ENCODE data around the gene CAMK1. TPM values are rescaled to one million over a fixed set of nuclear protein-coding genes. Genes with fewer than 3 reads are reported as not detected.

The CAMK1 gene
- total RNA-seq, 1 donor from 2014 or later, result 41.0 TPM

- TF ChIP-seq, protein P1, sequence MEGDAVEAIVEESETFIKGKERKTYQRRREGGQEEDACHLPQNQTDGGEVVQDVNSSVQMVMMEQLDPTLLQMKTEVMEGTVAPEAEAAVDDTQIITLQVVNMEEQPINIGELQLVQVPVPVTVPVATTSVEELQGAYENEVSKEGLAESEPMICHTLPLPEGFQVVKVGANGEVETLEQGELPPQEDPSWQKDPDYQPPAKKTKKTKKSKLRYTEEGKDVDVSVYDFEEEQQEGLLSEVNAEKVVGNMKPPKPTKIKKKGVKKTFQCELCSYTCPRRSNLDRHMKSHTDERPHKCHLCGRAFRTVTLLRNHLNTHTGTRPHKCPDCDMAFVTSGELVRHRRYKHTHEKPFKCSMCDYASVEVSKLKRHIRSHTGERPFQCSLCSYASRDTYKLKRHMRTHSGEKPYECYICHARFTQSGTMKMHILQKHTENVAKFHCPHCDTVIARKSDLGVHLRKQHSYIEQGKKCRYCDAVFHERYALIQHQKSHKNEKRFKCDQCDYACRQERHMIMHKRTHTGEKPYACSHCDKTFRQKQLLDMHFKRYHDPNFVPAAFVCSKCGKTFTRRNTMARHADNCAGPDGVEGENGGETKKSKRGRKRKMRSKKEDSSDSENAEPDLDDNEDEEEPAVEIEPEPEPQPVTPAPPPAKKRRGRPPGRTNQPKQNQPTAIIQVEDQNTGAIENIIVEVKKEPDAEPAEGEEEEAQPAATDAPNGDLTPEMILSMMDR (conservative IDR thresholded peaks at IDR 0.05; ENCODE audit: low read depth, low read length), result no peak
- H3K4me3 ChIP-seq (ENCODE audit: low read depth, low read length), result no peak overlapping the region
- DNase-seq (ENCODE audit: low read depth), result no peak
Measured at GRCh38 chr3:9786209-9786739, 16.5 kb upstream of the CAMK1 start.

DNA sequence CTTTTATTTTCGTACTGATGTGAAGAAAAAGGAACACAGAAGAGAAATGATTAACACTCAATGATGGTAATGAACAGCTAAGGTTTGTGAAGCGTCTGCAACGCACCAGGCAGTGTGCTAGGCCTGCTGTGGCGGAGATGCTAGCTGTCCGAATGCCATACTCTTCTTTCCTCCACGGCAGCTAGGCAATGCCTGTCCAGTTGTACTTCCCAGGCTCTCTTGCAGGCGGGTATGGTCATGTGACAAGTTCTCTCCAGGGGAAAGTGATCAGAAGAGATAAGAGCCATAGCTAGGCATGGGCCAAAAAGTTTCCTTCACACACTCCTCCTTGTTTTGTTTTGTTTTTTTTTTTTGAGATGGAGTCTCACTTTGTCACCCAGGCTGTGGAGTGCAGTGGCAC lies 15.9 kb upstream of the CAMK1 start:
- TF ChIP-seq, protein P1 (conservative IDR thresholded peaks at IDR 0.05; ENCODE audit: low read depth, low read length), result no peak
- DNase-seq (ENCODE audit: low read depth), result no peak
- H3K4me3 ChIP-seq (ENCODE audit: low read depth, low read length), result no peak overlapping the region

GRCh38 chr3:9784965-9785364 lies 15.2 kb upstream of the CAMK1 start:
- no peak overlapping the region for H3K4me3 ChIP-seq (ENCODE audit: low read depth, low read length)
- TF ChIP-seq, protein P1 (conservative IDR thresholded peaks at IDR 0.05; ENCODE audit: low read depth, low read length), result no peak
- DNase-seq (ENCODE audit: low read depth), result no peak

DNA sequence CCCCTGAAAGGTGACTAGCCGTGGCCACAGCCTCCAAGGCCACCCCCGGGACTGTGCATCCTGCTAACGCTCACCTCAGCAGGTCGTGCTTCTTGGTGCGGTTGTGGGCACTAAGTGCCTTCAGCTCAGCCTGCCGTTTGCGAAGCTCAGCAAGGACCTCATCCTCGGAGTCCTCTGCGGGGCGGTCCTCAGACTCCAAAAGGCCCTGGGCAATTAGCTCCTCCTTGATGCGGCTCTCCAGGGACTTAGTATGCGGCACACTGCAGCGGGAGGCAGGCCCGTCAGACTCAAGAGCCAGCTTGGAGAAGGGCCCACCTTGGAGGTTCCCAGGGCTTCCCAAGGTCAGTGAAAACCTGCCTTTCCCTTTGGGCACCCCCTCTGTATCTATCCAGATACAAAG lies 14.2 kb upstream of the CAMK1 start:
- DNase-seq (ENCODE audit: low read depth), result no peak
- TF ChIP-seq, protein P1 (conservative IDR thresholded peaks at IDR 0.05; ENCODE audit: low read depth, low read length), result no peak
- H3K4me3 ChIP-seq (ENCODE audit: low read depth, low read length), result no peak overlapping the region

DNA sequence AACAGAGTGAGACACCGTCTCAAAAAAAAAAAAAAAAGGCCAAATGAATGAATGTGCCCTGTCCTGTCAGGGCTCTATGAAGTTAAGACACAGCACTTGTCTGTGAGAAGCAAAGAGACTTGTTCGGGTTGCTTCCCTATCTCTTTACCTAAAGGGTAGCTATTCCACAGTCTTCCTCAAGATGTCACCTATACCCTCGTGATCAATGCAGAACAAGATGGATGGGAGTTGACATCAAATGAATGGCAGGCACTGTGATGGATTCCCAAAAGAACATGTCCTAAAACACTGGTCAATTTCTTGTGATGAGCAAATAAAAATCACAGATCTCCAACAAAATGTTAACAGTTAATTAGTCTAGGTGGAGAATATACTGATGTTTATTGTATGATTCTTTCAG lies 13.0 kb upstream of the CAMK1 start:
- TF ChIP-seq, protein P1 (conservative IDR thresholded peaks at IDR 0.05; ENCODE audit: low read depth, low read length), result peak; percentile 14
- H3K4me3 ChIP-seq (ENCODE audit: low read depth, low read length), result no peak overlapping the region
- DNase-seq (ENCODE audit: low read depth), result no peak

DNA sequence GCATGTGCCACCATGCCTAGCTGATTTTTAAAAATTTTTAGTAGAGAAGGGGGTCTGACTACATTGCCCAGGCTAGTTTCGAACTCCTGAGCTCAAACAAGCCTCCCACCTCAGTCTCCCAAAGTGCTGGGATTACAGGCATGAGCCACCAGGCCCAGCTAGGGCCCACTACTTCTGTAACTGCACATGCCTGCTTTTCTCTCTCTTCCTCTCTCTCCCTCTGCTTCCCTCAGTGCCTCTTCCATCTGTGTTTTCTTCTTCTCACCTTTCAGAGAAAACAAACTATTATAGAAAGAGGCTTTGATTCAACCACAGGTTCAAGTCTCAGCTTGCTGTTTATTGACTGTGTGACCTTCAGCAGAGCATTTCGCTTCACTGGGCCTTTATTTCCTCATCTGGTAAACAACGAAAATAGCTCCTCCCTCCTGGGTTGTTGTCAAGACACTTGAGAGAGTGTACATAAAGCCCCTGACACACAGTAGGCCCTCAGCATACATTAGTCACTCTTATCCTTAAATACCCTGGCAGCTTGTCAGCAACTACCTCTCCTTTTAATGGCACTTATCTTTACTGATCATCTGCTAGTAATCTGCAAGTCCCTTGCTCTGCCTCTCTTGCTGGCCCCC lies 12.3 kb upstream of the CAMK1 start:
- no peak overlapping the region for H3K4me3 ChIP-seq (ENCODE audit: low read depth, low read length)
- no peak for DNase-seq (ENCODE audit: low read depth)
- TF ChIP-seq, protein P1 (conservative IDR thresholded peaks at IDR 0.05; ENCODE audit: low read depth, low read length), result no peak

GRCh38 chr3:9781551-9781950 lies 11.8 kb upstream of the CAMK1 start:
- TF ChIP-seq, protein P1 (conservative IDR thresholded peaks at IDR 0.05; ENCODE audit: low read depth, low read length), result no peak
- no peak for DNase-seq (ENCODE audit: low read depth)
- H3K4me3 ChIP-seq (ENCODE audit: low read depth, low read length), result no peak overlapping the region
